HEK293 (cell line): ENCODE results near the gene SCGB3A1.

Experiments used
- CTCF ChIA-PET: fragments of 350-600 bp; formaldehyde crosslinking; extraction: SDS; loops from one replicate; lab custom pipeline; 2021; ENCODE audit warnings: antibody characterized with exemption; lab: Yijun Ruan, JAX
- POLR2A ChIA-PET: fragments of 300-600 bp; formaldehyde crosslinking; extraction: SDS; loops from one replicate; lab custom pipeline; 2020; ENCODE audit warnings: antibody characterized with exemption, inconsistent platforms; lab: Yijun Ruan, JAX
- H3K27ac ChIP-seq: fragments of 200-500 bp; sonication (Bioruptor generic); 2 replicates; pipeline ENCODE4 v1.5.1; 2014; ENCODE audit warnings: low read depth, low read length, control low read depth, inconsistent platforms; ENCODE audit errors: extremely low read depth
- H3K36me3 ChIP-seq, 2 experiments: fragments of 200-500 bp in 1 of 2; sonication (Bioruptor generic) in 1 of 2; 1 replicate in 1 of 2; 2 replicates in 1 of 2; pipeline ENCODE4 v1.5.1; 2014 to 2017; ENCODE audit warnings: inconsistent platforms in 2 of 2, low read length in 2 of 2; ENCODE audit not compliant: control insufficient read depth in 2 of 2, insufficient read depth in 1 of 2
- H3K4me1 ChIP-seq: fragments of 200-500 bp; sonication (Bioruptor generic); 2 replicates; pipeline ENCODE4 v1.5.1; 2014; ENCODE audit warnings: mild to moderate bottlenecking, low read length, inconsistent platforms; ENCODE audit not compliant: control insufficient read depth, insufficient read depth
- H3K4me3 ChIP-seq: 2 replicates; pipeline ENCODE4 v1.5.1; 2011; ENCODE audit warnings: low read depth, mild to moderate bottlenecking, control low read depth, low read length, moderate library complexity
- H3K9me3 ChIP-seq: fragments of 200-500 bp; sonication (Bioruptor generic); 2 replicates; pipeline ENCODE4 v1.5.1; 2014; ENCODE audit warnings: low read depth, low read length, inconsistent platforms; ENCODE audit not compliant: control insufficient read depth, insufficient read depth
- GFI1B ChIP-seq: fragments of 450-650 bp; formaldehyde crosslinking; IDR thresholded peaks from 2 replicates; pipeline ENCODE4 v1.5.1; 2016; ENCODE audit warnings: missing biosample characterization, missing genetic modification characterization
- GLIS1 ChIP-seq: fragments of 450-650 bp; formaldehyde crosslinking; IDR thresholded peaks from 2 replicates; pipeline ENCODE4 v1.5.1; 2016; ENCODE audit warnings: missing biosample characterization, missing genetic modification characterization
- GLIS2 ChIP-seq: fragments of 450-650 bp; formaldehyde crosslinking; IDR thresholded peaks from 2 replicates; pipeline ENCODE4 v1.5.1; 2016; ENCODE audit warnings: missing biosample characterization, missing genetic modification characterization
- KLF9 ChIP-seq: fragments of 450-650 bp; formaldehyde crosslinking; IDR thresholded peaks from 2 replicates; pipeline ENCODE4 v1.5.1; 2016; ENCODE audit warnings: missing biosample characterization, missing genetic modification characterization, low read depth
- MEIS1 ChIP-seq: sonication (generic); formaldehyde crosslinking; IDR thresholded peaks from 2 replicates; pipeline ENCODE4 v1.8.1; 2022; ENCODE audit warnings: missing genetic modification reagents, mild to moderate bottlenecking, borderline replicate concordance
- MYNN ChIP-seq: fragments of 450-650 bp; formaldehyde crosslinking; IDR thresholded peaks from 2 replicates; pipeline ENCODE4 v1.5.1; 2016; ENCODE audit warnings: missing biosample characterization, missing genetic modification characterization, borderline replicate concordance
- SP7 ChIP-seq: fragments of 450-650 bp; formaldehyde crosslinking; IDR thresholded peaks from 2 replicates; pipeline ENCODE4 v1.5.1; 2016; ENCODE audit warnings: missing biosample characterization, missing genetic modification characterization
- TRIM28 ChIP-seq: IDR thresholded peaks from 2 replicates; pipeline ENCODE4 v1.6.1; 2011; ENCODE audit warnings: low read length, control low read depth, borderline replicate concordance
- ZBTB17 ChIP-seq: fragments of 450-650 bp; formaldehyde crosslinking; IDR thresholded peaks from 2 replicates; pipeline ENCODE4 v1.5.1; 2016; ENCODE audit warnings: missing biosample characterization, missing genetic modification characterization
- ZBTB7A ChIP-seq: fragments of 450-650 bp; formaldehyde crosslinking; IDR thresholded peaks from 2 replicates; pipeline ENCODE4 v1.5.1; 2016; ENCODE audit warnings: low read depth, missing biosample characterization, missing genetic modification characterization
- ZFP69B ChIP-seq: fragments of 450-650 bp; formaldehyde crosslinking; IDR thresholded peaks from 2 replicates; pipeline ENCODE4 v1.5.1; 2016; ENCODE audit warnings: missing biosample characterization, missing genetic modification characterization
- ZNF202 ChIP-seq: fragments of 450-650 bp; formaldehyde crosslinking; IDR thresholded peaks from 2 replicates; pipeline ENCODE4 v1.5.1; 2016; ENCODE audit warnings: missing biosample characterization, missing genetic modification characterization, borderline replicate concordance
- ZNF214 ChIP-seq: fragments of 450-650 bp; formaldehyde crosslinking; IDR thresholded peaks from 2 replicates; pipeline ENCODE4 v1.5.1; 2017; ENCODE audit warnings: missing biosample characterization, mild to moderate bottlenecking, missing genetic modification characterization, borderline replicate concordance
- ZNF223 ChIP-seq: fragments of 450-650 bp; formaldehyde crosslinking; IDR thresholded peaks from 2 replicates; pipeline ENCODE4 v1.5.1; 2016; ENCODE audit warnings: missing biosample characterization, missing genetic modification characterization
- ZNF311 ChIP-seq: fragments of 450-650 bp; formaldehyde crosslinking; IDR thresholded peaks from 2 replicates; pipeline ENCODE4 v1.5.1; 2017; ENCODE audit warnings: missing biosample characterization, missing genetic modification characterization, borderline replicate concordance
- ZNF366 ChIP-seq: fragments of 450-650 bp; formaldehyde crosslinking; conservative IDR thresholded peaks from 2 replicates; pipeline ENCODE4 v1.5.1; 2016; ENCODE audit warnings: missing biosample characterization, missing genetic modification characterization
- ZNF426 ChIP-seq: fragments of 450-650 bp; formaldehyde crosslinking; IDR thresholded peaks from 2 replicates; pipeline ENCODE4 v1.5.1; 2017; ENCODE audit warnings: missing biosample characterization, missing genetic modification characterization, mild to moderate bottlenecking, inconsistent platforms, moderate library complexity
- ZNF514 ChIP-seq: fragments of 450-650 bp; formaldehyde crosslinking; IDR thresholded peaks from 2 replicates; pipeline ENCODE4 v1.5.1; 2016; ENCODE audit warnings: missing biosample characterization, missing genetic modification characterization
- ZNF560 ChIP-seq: fragments of 450-650 bp; formaldehyde crosslinking; IDR thresholded peaks from 2 replicates; pipeline ENCODE4 v1.5.1; 2017; ENCODE audit warnings: missing biosample characterization, missing genetic modification characterization, borderline replicate concordance
- ZNF664 ChIP-seq: fragments of 450-650 bp; formaldehyde crosslinking; IDR thresholded peaks from 2 replicates; pipeline ENCODE4 v1.5.1; 2016; ENCODE audit warnings: missing biosample characterization, missing genetic modification characterization
- ZNF830 ChIP-seq: fragments of 450-650 bp; IDR thresholded peaks from 2 replicates; pipeline ENCODE4 v1.5.0; 2018; ENCODE audit warnings: missing biosample characterization, missing genetic modification characterization, low read depth, mild to moderate bottlenecking, moderate library complexity
- TF ChIP-seq, protein P1 (sequence below): fragments of 450-650 bp; formaldehyde crosslinking; IDR thresholded peaks from 2 replicates; pipeline ENCODE4 v1.5.1; 2016; ENCODE audit warnings: missing biosample characterization, missing genetic modification characterization
- TF ChIP-seq, protein P2 (sequence below): IDR thresholded peaks from 2 replicates; pipeline ENCODE4 v1.6.1; 2011; ENCODE audit warnings: mild to moderate bottlenecking, low read depth, low read length, borderline replicate concordance
- TF ChIP-seq, protein P3 (sequence below): fragments of 450-650 bp; formaldehyde crosslinking; IDR thresholded peaks from 2 replicates; pipeline ENCODE4 v1.5.1; 2016; ENCODE audit warnings: missing biosample characterization, missing genetic modification characterization

SCGB3A1 gene

DNA sequence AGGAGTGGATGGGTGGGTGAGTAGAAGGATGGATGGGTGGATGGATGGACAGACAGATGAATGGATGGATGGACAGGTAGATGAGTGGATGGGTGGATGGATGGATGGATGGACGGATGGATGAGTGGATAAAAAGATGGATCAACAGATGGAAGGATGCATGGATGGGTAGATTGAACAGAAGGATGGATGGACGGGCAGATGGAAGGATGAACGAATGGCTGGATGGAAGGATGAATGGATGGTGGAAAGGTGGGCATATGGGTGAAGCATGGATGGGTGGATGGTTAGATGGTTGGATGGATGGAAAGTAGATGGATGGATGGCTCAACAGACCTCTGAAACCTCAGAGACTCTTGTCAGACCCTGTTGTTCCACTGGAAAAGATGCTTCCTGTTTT is 48.0 kb upstream of the SCGB3A1 start:
- H3K4me1 ChIP-seq: no peaks in the 10 kb centered on the region
- peak; percentile 78 for TF ChIP-seq ZBTB17 (tag by site-specific recombination)
- TF ChIP-seq, protein P1, sequence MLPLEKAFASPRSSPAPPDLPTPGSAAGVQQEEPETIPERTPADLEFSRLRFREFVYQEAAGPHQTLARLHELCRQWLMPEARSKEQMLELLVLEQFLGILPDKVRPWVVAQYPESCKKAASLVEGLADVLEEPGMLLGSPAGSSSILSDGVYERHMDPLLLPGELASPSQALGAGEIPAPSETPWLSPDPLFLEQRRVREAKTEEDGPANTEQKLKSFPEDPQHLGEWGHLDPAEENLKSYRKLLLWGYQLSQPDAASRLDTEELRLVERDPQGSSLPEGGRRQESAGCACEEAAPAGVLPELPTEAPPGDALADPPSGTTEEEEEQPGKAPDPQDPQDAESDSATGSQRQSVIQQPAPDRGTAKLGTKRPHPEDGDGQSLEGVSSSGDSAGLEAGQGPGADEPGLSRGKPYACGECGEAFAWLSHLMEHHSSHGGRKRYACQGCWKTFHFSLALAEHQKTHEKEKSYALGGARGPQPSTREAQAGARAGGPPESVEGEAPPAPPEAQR: no peak
- no peak for TF ChIP-seq ZBTB7A (tag by site-specific recombination)
- TF ChIP-seq ZNF366: peak; percentile 94
- no peak overlapping the region for H3K27ac ChIP-seq
- H3K9me3 ChIP-seq: no peaks in the 10 kb centered on the region
- H3K4me3 ChIP-seq: no peak overlapping the region
- POLR2A ChIA-PET: no interaction called here
- no peaks in the 10 kb centered on the region for H3K36me3 ChIP-seq
- CTCF ChIA-PET: interaction anchor here (0.8 kb wide), 1 partner anchor 20 kb away, joined by 7 read pairs; no protein-coding TSS in a partner anchor

DNA sequence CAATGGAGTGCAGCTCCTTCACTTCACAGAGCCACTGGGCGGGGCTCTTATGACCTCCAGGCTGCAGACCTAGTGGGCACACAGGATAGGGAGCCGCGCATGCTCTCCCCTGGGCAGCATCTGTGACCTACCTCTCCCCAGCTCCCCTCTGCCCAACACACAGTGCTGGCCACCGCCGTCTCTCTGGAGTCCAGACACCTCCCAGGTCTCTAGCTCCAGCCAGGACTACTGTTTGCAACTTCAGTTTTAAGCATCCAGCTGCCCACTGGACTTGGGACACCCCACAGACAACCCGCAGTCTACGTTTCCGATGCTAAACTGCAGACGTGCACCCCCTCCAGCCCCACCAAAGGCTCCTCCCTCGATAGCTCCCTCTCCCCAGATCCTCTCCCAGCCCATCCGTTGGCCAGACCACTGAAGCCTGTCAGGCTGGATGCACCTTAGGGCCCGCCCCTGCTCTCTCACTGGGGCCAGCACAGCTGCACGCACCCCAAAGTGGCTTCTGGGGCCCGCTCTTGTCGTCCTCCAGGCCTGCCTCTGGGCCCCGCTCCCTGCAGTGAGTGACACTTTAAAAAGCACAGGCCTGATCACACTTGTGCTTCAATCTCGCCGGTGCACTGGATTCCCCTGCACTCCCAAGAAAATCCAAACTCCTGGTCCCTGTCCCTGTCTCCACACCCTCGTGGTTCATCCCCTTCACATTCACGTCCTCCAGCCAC is 46.8 kb upstream of the SCGB3A1 start:
- Histone ChIP-seq H3K36me3 (no peaks in the 10 kb centered on the region), H3K27ac (no peak overlapping the region), H3K4me3 (no peak overlapping the region), H3K9me3 (no peaks in the 10 kb centered on the region), H3K4me1 (no peaks in the 10 kb centered on the region)
- POLR2A ChIA-PET: interaction anchor here (0.6 kb wide), 1 partner anchor 15 kb away, joined by 3 read pairs; no protein-coding TSS in a partner anchor
- TF ChIP-seq ZFP69B (tag by site-specific recombination): peak; percentile 63; the same call in 1 of the 2 replicates
- TF ChIP-seq, protein P2, sequence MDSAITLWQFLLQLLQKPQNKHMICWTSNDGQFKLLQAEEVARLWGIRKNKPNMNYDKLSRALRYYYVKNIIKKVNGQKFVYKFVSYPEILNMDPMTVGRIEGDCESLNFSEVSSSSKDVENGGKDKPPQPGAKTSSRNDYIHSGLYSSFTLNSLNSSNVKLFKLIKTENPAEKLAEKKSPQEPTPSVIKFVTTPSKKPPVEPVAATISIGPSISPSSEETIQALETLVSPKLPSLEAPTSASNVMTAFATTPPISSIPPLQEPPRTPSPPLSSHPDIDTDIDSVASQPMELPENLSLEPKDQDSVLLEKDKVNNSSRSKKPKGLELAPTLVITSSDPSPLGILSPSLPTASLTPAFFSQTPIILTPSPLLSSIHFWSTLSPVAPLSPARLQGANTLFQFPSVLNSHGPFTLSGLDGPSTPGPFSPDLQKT: no peak
- TF ChIP-seq KLF9: no peak
- CTCF ChIA-PET: interaction anchor here (0.5 to 0.8 kb wide), 3 partner anchors 11 to 111 kb away, joined by 3 to 7 read pairs (median 4); no protein-coding TSS in a partner anchor

DNA sequence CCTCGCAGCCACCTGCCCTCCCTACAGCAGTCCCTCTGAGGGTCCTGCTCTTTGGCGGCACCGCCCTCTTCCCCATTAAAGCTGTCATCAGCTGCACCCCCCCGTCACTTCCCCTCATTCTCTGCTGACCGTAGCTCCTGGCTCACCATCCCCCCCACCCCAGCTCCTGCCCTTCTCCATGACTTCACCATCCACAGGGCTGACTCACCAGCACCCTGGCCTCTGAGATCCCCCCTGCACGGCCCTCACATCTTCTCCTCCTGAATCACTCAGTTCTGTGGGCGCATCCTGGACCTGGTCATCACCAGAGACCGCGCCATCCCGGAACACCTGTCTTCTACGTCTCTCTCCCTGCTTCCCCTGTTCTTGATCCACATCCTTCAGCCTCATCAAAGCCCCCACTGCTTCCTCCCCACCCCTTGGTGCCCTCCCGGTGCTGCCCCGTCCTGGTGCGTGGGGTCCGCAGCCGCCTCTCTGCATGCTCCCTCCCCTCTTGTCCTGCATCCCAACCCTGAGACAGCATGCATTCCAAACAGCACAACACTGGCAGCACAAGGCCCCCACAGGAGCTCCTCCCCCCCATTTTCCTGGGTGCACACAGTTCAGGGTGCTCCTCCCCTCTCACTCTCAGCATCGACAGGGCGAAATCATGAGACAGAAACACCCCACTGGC is 45.2 kb upstream of the SCGB3A1 start:
- POLR2A ChIA-PET: interaction anchor here (0.6 kb wide), 1 partner anchor 510 kb away, joined by 3 read pairs; no protein-coding TSS in a partner anchor

More for the DNA sequence above, 45.2 kb upstream of the SCGB3A1 start:
- Histone ChIP-seq H3K36me3 (no peaks in the 10 kb centered on the region), H3K27ac (no peak overlapping the region), H3K4me3 (no peak overlapping the region)
- TF ChIP-seq ZNF560 (tag by site-specific recombination): no peak
- no peak for TF ChIP-seq TRIM28
- TF ChIP-seq GFI1B (tag by site-specific recombination): no peak
- no peak for TF ChIP-seq ZNF311
- no peak for TF ChIP-seq MEIS1
- no peak for TF ChIP-seq ZNF223 (tag by site-specific recombination)
- no peak for TF ChIP-seq ZNF664 (tag by site-specific recombination)
- no peak for TF ChIP-seq SP7
- no peak for TF ChIP-seq ZNF830 (tag by site-specific recombination)
- TF ChIP-seq ZNF202 (tag by site-specific recombination): no peak
- TF ChIP-seq GLIS2 (tag by site-specific recombination): peak; percentile 69
- TF ChIP-seq ZNF514 (tag by site-specific recombination): no peak
- TF ChIP-seq ZNF214: no peak
- TF ChIP-seq, protein P3, sequence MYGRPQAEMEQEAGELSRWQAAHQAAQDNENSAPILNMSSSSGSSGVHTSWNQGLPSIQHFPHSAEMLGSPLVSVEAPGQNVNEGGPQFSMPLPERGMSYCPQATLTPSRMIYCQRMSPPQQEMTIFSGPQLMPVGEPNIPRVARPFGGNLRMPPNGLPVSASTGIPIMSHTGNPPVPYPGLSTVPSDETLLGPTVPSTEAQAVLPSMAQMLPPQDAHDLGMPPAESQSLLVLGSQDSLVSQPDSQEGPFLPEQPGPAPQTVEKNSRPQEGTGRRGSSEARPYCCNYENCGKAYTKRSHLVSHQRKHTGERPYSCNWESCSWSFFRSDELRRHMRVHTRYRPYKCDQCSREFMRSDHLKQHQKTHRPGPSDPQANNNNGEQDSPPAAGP (tag by site-specific recombination): 0 out of 2 replicates have a peak, but pooled peaks have one; percentile 14
- TF ChIP-seq MYNN (tag by site-specific recombination): no peak
- no peak for TF ChIP-seq ZNF426 (tag by site-specific recombination)
- peak; percentile 59 for TF ChIP-seq GLIS1 (tag by site-specific recombination)
- TF ChIP-seq, all 188 proteins: peak for 3
- Histone ChIP-seq H3K4me1 (no peaks in the 10 kb centered on the region), H3K9me3 (no peaks in the 10 kb centered on the region)
- CTCF ChIA-PET: interaction anchor here (1.5 kb wide), 1 partner anchor 12 kb away, joined by 3 read pairs; no protein-coding TSS in a partner anchor
